Psoas muscle (tissue), 8 donors: ENCODE results near the gene PRRX1. TPM values are rescaled to one million over a fixed set of nuclear protein-coding genes. Genes with fewer than 3 reads are reported as not detected.
A peak's percentile ranks its signal among the peaks of the same experiment; 100 is the strongest.

Source experiments
- ATAC-seq, 4 donors: fragments of 200-7000 bp; cut with Tn5 transposase; one replicate each; pipeline ENCODE4 v1.9.1; 2020; ENCODE audit warnings: moderate library complexity in 3 of 4, mild to moderate bottlenecking in 2 of 4
- DNase-seq, 2 donors: peaks; one replicate each; pipeline ENCODE4 v3.0.0-alpha.2; 2020
- H3K27ac ChIP-seq: fragments of 200-600 bp; one replicate; pipeline ENCODE4 v1.8.0; 2022
- H3K27me3 ChIP-seq, 3 donors: fragments of 200-600 bp in 1 of 3; one replicate each; pipeline versions ENCODE4 v1.6.1 to v1.8.0; 2013 to 2022; ENCODE audit warnings: low read length in 2 of 3, mild to moderate bottlenecking in 2 of 3, moderate library complexity in 1 of 3; ENCODE audit not compliant: insufficient read depth in 3 of 3
- H3K36me3 ChIP-seq, 2 donors: fragments of 200-600 bp in 1 of 2; one replicate each; pipeline versions ENCODE4 v1.6.1 to v1.8.0; 2013 to 2022; ENCODE audit warnings: low read depth in 1 of 2, mild to moderate bottlenecking in 1 of 2, moderate library complexity in 1 of 2; ENCODE audit not compliant: insufficient read depth in 1 of 2
- H3K4me1 ChIP-seq: fragments of 200-600 bp; one replicate; pipeline ENCODE4 v1.8.0; 2022
- H3K4me3 ChIP-seq: fragments of 200-600 bp; one replicate; pipeline ENCODE4 v1.8.0; 2022; ENCODE audit warnings: mild to moderate bottlenecking
- H3K9me3 ChIP-seq: fragments of 200-600 bp; one replicate; pipeline ENCODE4 v1.8.0; 2022
- CTCF ChIP-seq: fragments of 200-600 bp; IDR thresholded peaks from one replicate; pipeline ENCODE4 v1.8.0; 2022; ENCODE audit warnings: antibody characterized with exemption
- WGBS, 3 donors: extraction: QIAGEN DNeasy Blood & Tissue Kit; methylation state at CpG; one replicate each; pipeline versions ENCODE4 v1.1.6 to v1.1.7; 2013; 5-methylcytosine and 5-hydroxymethylcytosine counted together
- intact Hi-C, 2 donors: fragments of 100-400 bp; cut with DNase I; formaldehyde crosslinking; loops; one replicate each; pipeline versions ENCODE4 v1.11.0 to v1.14.2; 2022
- polyA plus RNA-seq, 3 donors: library from polyadenylated mRNA; stranded (reverse); fragments of 200-250 nt; gene quantifications; one replicate each; pipeline ENCODE4 v1.2.3, GENCODE V29; 2013
- total RNA-seq, 4 donors: library from RNA; stranded (reverse); fragmentation: NEBNext Ultra II Directional in 2 of 4; extraction: Animal tissue kit (Norgen Biotek cat#: 25700) in 2 of 4; gene quantifications; one replicate each; pipeline versions ENCODE4 v1.2.1 to v1.2.4, GENCODE V29; 2021 to 2023
- donor health status: healthy with polysubstance abuse.
- donor health status: DM: no; HTN: no; CAD: no; lungs with moderate emphysema.
- donor health status: Bipolar disorder and iron deficiency.
- donor health status: healthy.
- donor health status: DM: yes; HTN: yes; CAD: no.
- donor health status: DM: no; HTN: no; CAD: no.
- donor health status: DM: no; HTN: no; CAD: no.
- donor health status: DM: yes; HTN: yes; CAD: no.

PRRX1 gene
- total and polyA plus RNA-seq, 7 donors: 27.7 to 256 (median 64.1) TPM

GRCh38 chr1:170682809-170683208 is 18.9 kb downstream of the PRRX1 start:
- Histone ChIP-seq H3K4me3 (no peak overlapping the region), H3K4me1 (peaks cover 61% of the 10 kb centered on the region), H3K36me3 (no peaks in the 10 kb centered on the region), H3K9me3 (no peaks in the 10 kb centered on the region), H3K27ac (peak overlapping the region; percentile 47), H3K27me3 (no peaks in the 10 kb centered on the region)
- no peak for TF ChIP-seq CTCF
- DNase-seq (no peak), ATAC-seq (peak; percentile 54 to 75 (median 70))
- WGBS, 3 donors: 25 to 30% (median 25%) methylated on average over 1 of the region's 1 CpG
- intact Hi-C loops: no loop called here

- Histone ChIP-seq H3K4me3 (no peak overlapping the region), H3K27me3 (no peaks in the 10 kb centered on the region), H3K4me1 (peaks cover 54% of the 10 kb centered on the region), H3K36me3 (no peaks in the 10 kb centered on the region), H3K27ac (peak overlapping the region; percentile 61), H3K9me3 (no peaks in the 10 kb centered on the region)
- DNase-seq (peak in 1 of 2 donors; percentile 54), ATAC-seq (peak; percentile 45 to 80 (median 56))
- intact Hi-C loops: loop anchor here (5.0 kb wide), 2 partner anchors 47 to 82 kb away; no protein-coding TSS in a partner anchor
- no peak for TF ChIP-seq CTCF
- 45 to 70% (median 57%) methylated on average over 4 of the region's 4 CpGs for WGBS, 3 donors
These were observed 21.2 kb downstream of the PRRX1 start for GRCh38 chr1:170685166-170685565.

GRCh38 chr1:170686291-170686690 is 22.4 kb downstream of the PRRX1 start:
- intact Hi-C loops: loop anchor here (5.0 kb wide), 2 partner anchors 46 to 81 kb away; no protein-coding TSS in a partner anchor
- 75 to 88% (median 84%) methylated on average over 8 of the region's 8 CpGs for WGBS, 3 donors
- Histone ChIP-seq H3K36me3 (no peaks in the 10 kb centered on the region), H3K9me3 (no peaks in the 10 kb centered on the region), H3K4me3 (no peak overlapping the region), H3K27me3 (no peaks in the 10 kb centered on the region), H3K4me1 (peaks cover 51% of the 10 kb centered on the region), H3K27ac (peak overlapping the region; percentile 61)
- DNase-seq (no peak), ATAC-seq (no peak)
- no peak for TF ChIP-seq CTCF

GRCh38 chr1:170687621-170688020 is 23.7 kb downstream of the PRRX1 start:
- ATAC-seq: no peak
- intact Hi-C loops: loop anchor here (5.0 kb wide), 2 partner anchors 45 to 80 kb away; no protein-coding TSS in a partner anchor

More at GRCh38 chr1:170687621-170688020, 23.7 kb downstream of the PRRX1 start:
- peaks cover 54% of the 10 kb centered on the region for H3K4me1 ChIP-seq
- no peaks in the 10 kb centered on the region for H3K9me3 ChIP-seq
- 77 to 83% (median 80%) methylated on average over 4 of the region's 4 CpGs for WGBS, 3 donors
- no peak for DNase-seq
- H3K27ac ChIP-seq: peak overlapping the region; percentile 61
- no peaks in the 10 kb centered on the region for H3K36me3 ChIP-seq
- no peaks in the 10 kb centered on the region for H3K27me3 ChIP-seq
- no peak overlapping the region for H3K4me3 ChIP-seq
- TF ChIP-seq CTCF: no peak
